Uterus (tissue), 4 donors: ENCODE results near the gene MPP1. TPM values are rescaled to one million over a fixed set of nuclear protein-coding genes. Genes with fewer than 3 reads are reported as not detected.

Experiments
- DNase-seq, 2 donors: peaks; one replicate each; pipeline ENCODE4 v3.0.0-alpha.2; 2019 to 2020
- H3K27ac ChIP-seq, 2 donors: fragments of 200-600 bp; sonication (generic); 1 replicate in 1 of 2; 2 replicates in 1 of 2; pipeline ENCODE4 v1.5.1; 2016 to 2018
- H3K27me3 ChIP-seq, 2 donors: fragments of 200-600 bp; sonication (generic); one replicate each; pipeline ENCODE4 v1.5.1; 2018 to 2019; ENCODE audit warnings: control low read depth in 1 of 2
- H3K36me3 ChIP-seq, 2 donors: fragments of 200-600 bp; sonication (generic); one replicate each; pipeline ENCODE4 v1.5.1; 2019; ENCODE audit warnings: control low read depth in 1 of 2
- H3K4me1 ChIP-seq, 2 donors: fragments of 200-600 bp; sonication (generic); one replicate each; pipeline ENCODE4 v1.5.1; 2018 to 2019; ENCODE audit warnings: control low read depth in 1 of 2
- H3K4me3 ChIP-seq, 2 donors: fragments of 200-600 bp; sonication (generic); 1 replicate in 1 of 2; 2 replicates in 1 of 2; pipeline ENCODE4 v1.5.1; 2018 to 2019; ENCODE audit warnings: mild to moderate bottlenecking in 1 of 2
- H3K9me3 ChIP-seq, 2 donors: fragments of 200-600 bp; sonication (generic); one replicate each; pipeline ENCODE4 v1.5.1; 2019; ENCODE audit warnings: control low read depth in 1 of 2
- POLR2A ChIP-seq, 2 donors: fragments of 450-650 bp; IDR thresholded peaks; one replicate each; pipeline ENCODE4 v1.6.1; 2016; ENCODE audit warnings: antibody characterized with exemption in 2 of 2, mild to moderate bottlenecking in 1 of 2, moderate library complexity in 1 of 2
- intact Hi-C: fragments of 100-400 bp; cut with DNase I; formaldehyde crosslinking; loops from one replicate; pipeline ENCODE4 v1.15.1; 2023; ENCODE audit warnings: low total_unique reads
- total RNA-seq, 4 donors: library from RNA; depleted of rRNA in 3 of 4; stranded (reverse); fragments of >200 nt in 3 of 4; gene quantifications; one replicate each; pipeline versions ENCODE4 v1.1.0 to v1.2.4, GENCODE V29; 2014 to 2023
- TF ChIP-seq, protein P1 (sequence below), 4 experiments: fragments of 200-600 bp in 2 of 4; fragments of 450-650 bp in 2 of 4; sonication (generic) in 2 of 4; IDR thresholded peaks; one replicate each; pipeline ENCODE4 v1.5.1; 2016 to 2019; ENCODE audit warnings: antibody characterized with exemption in 4 of 4, mild to moderate bottlenecking in 2 of 4, moderate library complexity in 1 of 4
- donor health status: DM: yes; HTN: yes; CAD: no.

The MPP1 gene
- total RNA-seq, 4 donors from 2014 or later, result 8.5 to 31.0 (median 20.4) TPM

DNA sequence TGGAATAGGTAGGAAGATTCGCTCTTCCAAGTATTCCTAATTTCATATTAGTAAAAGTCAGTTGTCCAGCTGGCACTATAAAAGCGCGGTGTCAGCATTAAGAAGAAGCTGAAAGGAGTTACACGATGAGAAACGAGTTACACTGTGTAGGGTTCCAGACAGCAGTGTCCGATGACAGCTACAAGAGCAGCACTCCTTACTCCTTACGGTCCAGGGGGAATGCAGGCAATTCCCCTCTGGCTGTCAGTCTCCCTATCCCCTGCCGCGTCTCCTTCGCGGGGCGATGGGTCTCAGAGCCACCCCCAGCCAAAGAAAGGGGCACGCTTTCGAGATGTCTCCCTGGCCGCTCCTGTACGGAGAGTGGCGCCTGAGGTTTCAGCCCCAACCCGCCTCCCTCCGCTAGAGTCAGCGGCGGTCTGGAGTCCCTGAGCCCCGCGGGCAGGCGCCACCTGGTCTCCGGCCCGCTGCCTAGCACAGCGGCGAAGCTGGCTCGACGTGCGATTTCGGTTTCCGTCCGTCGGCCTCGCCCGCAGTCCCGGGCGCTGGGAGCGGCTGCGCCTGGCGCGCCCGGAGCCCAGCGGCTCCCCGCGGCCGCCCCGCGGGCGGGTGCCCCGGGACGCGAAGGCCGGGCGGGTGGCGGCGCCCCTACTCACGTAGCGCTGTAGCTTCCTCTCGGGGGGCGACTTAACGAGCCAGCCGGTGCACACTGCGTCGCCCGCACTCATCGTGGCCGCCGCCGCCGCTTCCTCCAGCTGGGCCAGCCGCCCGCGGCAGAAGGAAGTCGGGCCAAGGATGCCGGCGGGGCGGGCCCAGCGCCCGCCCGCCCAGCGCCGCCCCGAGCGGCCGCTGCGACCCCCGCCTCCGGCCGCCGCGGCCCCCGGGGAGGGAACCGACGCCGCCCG, 54.7 kb downstream of the MPP1 start, which contains the start of gene GAB3:
Gene GAB3 (minus strand): TSS at position 777 of the 902 bp plus-strand sequence. CDS start 52 bp downstream, at position 725.
- peak within 1 kb of the TSS; percentile 66 to 72 for H3K27ac ChIP-seq

DNA sequence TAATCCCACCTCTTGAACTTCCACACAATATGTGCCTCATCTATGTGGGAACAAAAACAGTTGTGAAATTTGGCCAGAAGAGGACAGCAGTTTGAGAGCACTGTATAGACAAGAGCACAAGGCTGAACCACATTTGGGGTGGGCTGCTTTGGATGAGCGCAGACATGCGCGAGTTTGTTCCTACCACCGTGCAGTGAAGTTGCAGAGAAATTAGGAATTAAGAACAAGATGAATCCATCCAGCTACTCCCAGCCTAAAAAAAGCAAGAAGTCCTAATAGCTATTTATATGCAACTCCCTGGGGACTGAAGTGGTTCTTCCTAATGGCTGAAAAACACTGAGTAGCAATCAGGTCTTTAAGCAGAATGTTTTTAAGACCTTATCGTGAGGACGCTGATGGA, 55.4 kb downstream of the MPP1 start:
- no peaks in the 10 kb centered on the region for H3K36me3 ChIP-seq
- H3K4me1 ChIP-seq, result peaks cover 0 to 3% of the 10 kb centered on the region in 2 donors
- TF ChIP-seq, protein P1, sequence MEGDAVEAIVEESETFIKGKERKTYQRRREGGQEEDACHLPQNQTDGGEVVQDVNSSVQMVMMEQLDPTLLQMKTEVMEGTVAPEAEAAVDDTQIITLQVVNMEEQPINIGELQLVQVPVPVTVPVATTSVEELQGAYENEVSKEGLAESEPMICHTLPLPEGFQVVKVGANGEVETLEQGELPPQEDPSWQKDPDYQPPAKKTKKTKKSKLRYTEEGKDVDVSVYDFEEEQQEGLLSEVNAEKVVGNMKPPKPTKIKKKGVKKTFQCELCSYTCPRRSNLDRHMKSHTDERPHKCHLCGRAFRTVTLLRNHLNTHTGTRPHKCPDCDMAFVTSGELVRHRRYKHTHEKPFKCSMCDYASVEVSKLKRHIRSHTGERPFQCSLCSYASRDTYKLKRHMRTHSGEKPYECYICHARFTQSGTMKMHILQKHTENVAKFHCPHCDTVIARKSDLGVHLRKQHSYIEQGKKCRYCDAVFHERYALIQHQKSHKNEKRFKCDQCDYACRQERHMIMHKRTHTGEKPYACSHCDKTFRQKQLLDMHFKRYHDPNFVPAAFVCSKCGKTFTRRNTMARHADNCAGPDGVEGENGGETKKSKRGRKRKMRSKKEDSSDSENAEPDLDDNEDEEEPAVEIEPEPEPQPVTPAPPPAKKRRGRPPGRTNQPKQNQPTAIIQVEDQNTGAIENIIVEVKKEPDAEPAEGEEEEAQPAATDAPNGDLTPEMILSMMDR (IDR thresholded peaks at IDR 0.05), result no peak
- TF ChIP-seq POLR2A (IDR thresholded peaks at IDR 0.05), result no peak
- peak overlapping the region; percentile 66 to 72 for H3K27ac ChIP-seq
- H3K4me3 ChIP-seq, result peak overlapping the region in 1 of 2 donors; percentile 38
- no peaks in the 10 kb centered on the region for H3K9me3 ChIP-seq
- intact Hi-C loops, result no loop called here
- DNase-seq, result no peak
- no peaks in the 10 kb centered on the region for H3K27me3 ChIP-seq

More for the DNA sequence above, 54.7 kb downstream of the MPP1 start, which contains the start of gene GAB3:
- Histone ChIP-seq H3K4me1 (peaks cover 0 to 3% of the 10 kb centered on the region in 2 donors), H3K9me3 (no peaks in the 10 kb centered on the region), H3K36me3 (no peaks in the 10 kb centered on the region), H3K4me3 (peak within 1 kb of the TSS; percentile 33 to 38), H3K27me3 (no peaks in the 10 kb centered on the region)
- peak in 1 of 2 donors; percentile 22 for DNase-seq
- intact Hi-C loops, result no loop called here
- TF ChIP-seq, protein P1 (IDR thresholded peaks at IDR 0.05), result no peak
- no peak for TF ChIP-seq POLR2A (IDR thresholded peaks at IDR 0.05)

DNA sequence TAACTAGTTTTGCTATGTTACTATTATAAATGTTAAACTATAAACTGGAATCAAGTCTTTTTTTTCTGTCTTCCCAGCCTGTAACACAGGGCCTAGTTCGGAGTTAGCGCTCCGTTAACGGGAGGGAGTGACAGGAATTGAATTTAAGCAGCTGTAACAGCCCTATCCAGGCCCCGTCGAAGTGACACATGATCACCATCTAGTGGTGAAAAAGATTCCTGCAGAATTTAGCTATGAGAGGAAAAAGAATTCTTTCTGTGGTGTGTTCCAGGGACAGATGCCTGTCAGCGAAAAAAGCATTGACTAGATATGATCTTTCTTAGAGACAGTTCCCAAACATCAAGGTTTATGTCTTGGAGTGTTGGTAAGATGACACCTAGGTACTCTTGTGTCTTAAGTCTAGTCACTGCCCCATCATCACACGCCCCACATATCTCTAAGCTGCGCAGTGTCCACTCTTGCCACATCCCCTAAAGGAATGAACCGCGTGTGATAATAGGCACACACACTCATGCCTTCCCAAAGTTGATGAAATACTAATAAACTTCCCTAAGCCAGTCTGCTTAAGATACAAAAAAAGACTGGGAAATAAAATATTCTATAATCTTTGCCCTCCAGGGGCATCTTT, 56.5 kb downstream of the MPP1 start:
- Histone ChIP-seq H3K36me3 (no peaks in the 10 kb centered on the region), H3K4me1 (peaks cover 0 to 3% of the 10 kb centered on the region in 2 donors), H3K27ac (peak overlapping the region in 1 of 2 donors; percentile 48), H3K4me3 (no peak overlapping the region), H3K27me3 (no peaks in the 10 kb centered on the region), H3K9me3 (no peaks in the 10 kb centered on the region)
- DNase-seq, result peak; percentile 25 to 46
- intact Hi-C loops, result no loop called here
- TF ChIP-seq, protein P1 (IDR thresholded peaks at IDR 0.05), result peak; percentile 70 to 81 (median 78)
- no peak for TF ChIP-seq POLR2A (IDR thresholded peaks at IDR 0.05)

DNA sequence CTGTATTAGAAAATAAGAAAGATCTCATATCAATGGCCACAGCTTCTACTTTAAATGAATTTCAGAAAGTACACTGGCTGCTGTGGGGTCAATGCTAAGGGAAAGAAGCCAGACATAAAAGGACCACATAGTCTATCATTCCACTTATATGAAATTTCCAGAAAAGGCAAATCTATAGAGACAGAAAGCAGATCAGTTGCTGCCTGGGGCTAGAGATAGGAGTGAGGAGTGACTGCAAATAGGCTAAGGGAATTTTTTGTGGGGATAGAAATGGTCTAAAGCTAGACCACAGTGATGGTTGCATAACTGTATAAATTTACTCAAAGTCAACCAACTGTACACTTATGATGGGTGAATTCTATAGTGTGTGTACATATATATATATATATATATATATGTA, 62.7 kb downstream of the MPP1 start:
- H3K9me3 ChIP-seq, result no peaks in the 10 kb centered on the region
- DNase-seq, result no peak
- TF ChIP-seq, protein P1 (IDR thresholded peaks at IDR 0.05), result no peak
- TF ChIP-seq POLR2A (IDR thresholded peaks at IDR 0.05), result no peak
- no peaks in the 10 kb centered on the region for H3K36me3 ChIP-seq
- intact Hi-C loops, result no loop called here
- no peak overlapping the region for H3K4me3 ChIP-seq
- H3K4me1 ChIP-seq, result no peaks in the 10 kb centered on the region
- H3K27me3 ChIP-seq, result no peaks in the 10 kb centered on the region
- H3K27ac ChIP-seq, result no peak overlapping the region
